H7 (cell line): ENCODE data around the gene OSBPL8. TPM values are rescaled to one million over a fixed set of nuclear protein-coding genes. Genes with fewer than 3 reads are reported as not detected.

Experiments
- DNase-seq: peaks from one replicate; pipeline ENCODE4 v3.0.0; 2012
- H3K27me3 ChIP-seq: 2 replicates; pipeline ENCODE4 v1.6.0; 2011; ENCODE audit warnings: mild to moderate bottlenecking, low read length; ENCODE audit not compliant: control insufficient read depth, insufficient read depth
- H3K36me3 ChIP-seq: replicated peaks from 2 replicates; pipeline ENCODE4 v1.5.1; 2011; ENCODE audit warnings: low read length; ENCODE audit not compliant: control insufficient read depth, insufficient read depth
- H3K4me3 ChIP-seq: 2 replicates; pipeline ENCODE4 v1.5.1; 2011; ENCODE audit warnings: low read depth, mild to moderate bottlenecking, control low read depth, low read length, moderate library complexity; ENCODE audit not compliant: insufficient read depth
- total RNA-seq: library from RNA; depleted of rRNA; stranded (reverse); fragments of >200 nt; shearing (Covaris generic); gene quantifications from 2 replicates; pipeline ENCODE4 v1.2.3, GENCODE V29; 2014; rRNA removed

OSBPL8 gene
- total RNA-seq, 1 experiment from 2014 or later: 32.5 TPM

DNA sequence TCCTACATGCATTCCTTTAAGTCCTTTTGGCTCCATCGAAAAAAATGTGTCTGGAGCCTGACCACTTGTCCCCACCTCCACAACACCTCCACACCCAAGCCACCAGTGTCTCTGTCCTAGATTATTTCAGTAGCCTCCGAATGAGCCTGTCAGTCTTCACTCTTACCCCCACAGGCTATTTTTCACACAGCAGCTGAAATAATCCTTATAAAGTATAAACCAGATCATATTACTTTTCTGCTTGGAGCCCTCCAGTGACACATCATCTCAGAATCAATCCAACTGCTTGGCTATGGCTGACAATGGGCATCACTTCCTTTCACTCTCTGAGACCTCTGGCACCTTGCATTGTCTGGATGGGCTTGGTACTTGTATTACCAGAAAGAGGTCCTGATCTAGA, 256.2 kb downstream of the OSBPL8 start:
- Histone ChIP-seq H3K36me3 (no peaks in the 10 kb centered on the region), H3K27me3 (no peaks in the 10 kb centered on the region), H3K4me3 (no peak overlapping the region)
- DNase-seq: no peak

Other genes starting within 250 kb of the OSBPL8 start
- 6.3 and 9.3 TPM in 2 replicates for gene BBS10, start 211.4 kb downstream of the OSBPL8 start, total RNA-seq
- 22.9 and 31.8 TPM in 2 replicates for gene ZDHHC17, start 204.3 kb upstream of the OSBPL8 start, total RNA-seq